ENCODE data around the gene GLYAT.

GLYAT gene, protein sequence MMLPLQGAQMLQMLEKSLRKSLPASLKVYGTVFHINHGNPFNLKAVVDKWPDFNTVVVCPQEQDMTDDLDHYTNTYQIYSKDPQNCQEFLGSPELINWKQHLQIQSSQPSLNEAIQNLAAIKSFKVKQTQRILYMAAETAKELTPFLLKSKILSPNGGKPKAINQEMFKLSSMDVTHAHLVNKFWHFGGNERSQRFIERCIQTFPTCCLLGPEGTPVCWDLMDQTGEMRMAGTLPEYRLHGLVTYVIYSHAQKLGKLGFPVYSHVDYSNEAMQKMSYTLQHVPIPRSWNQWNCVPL

GRCh38 chr11:58731819-58732218 is at the start of gene GLYAT:
GLYAT (minus strand) TSS chr11:58731943; CDS start chr11:58724496, 7,447 bp downstream.
- no peak for DNase-seq (ENCODE audit: low spot score)

GRCh38 chr11:58781345-58781744 is 49.6 kb upstream of the GLYAT start:
- DNase-seq (ENCODE audit: low spot score) = no peak

DNA sequence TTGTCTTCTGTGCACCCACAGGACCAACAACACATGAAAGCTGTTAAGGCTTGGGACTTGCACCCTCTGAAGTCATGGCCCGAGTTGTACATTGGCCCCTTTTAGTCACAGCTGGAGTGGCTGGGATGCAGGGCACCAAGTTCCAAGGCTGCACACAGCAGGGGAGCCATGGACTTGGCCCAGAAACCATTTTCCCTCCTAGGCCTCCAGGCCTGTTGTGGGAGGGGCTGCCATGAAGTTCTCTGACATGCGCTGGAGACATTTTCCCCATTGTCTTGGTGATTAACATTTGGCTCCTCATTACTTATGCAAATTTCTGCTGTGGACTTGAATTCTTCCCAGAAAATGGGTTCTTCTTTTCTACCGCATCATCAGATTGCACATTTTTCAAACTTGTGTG is 48.8 kb upstream of the GLYAT start:
- no peak for DNase-seq (ENCODE audit: low spot score)

- DNase-seq (ENCODE audit: low spot score) = peak; percentile 49
Observed at GRCh38 chr11:58776891-58777710, 45.4 kb upstream of the GLYAT start.

DNA sequence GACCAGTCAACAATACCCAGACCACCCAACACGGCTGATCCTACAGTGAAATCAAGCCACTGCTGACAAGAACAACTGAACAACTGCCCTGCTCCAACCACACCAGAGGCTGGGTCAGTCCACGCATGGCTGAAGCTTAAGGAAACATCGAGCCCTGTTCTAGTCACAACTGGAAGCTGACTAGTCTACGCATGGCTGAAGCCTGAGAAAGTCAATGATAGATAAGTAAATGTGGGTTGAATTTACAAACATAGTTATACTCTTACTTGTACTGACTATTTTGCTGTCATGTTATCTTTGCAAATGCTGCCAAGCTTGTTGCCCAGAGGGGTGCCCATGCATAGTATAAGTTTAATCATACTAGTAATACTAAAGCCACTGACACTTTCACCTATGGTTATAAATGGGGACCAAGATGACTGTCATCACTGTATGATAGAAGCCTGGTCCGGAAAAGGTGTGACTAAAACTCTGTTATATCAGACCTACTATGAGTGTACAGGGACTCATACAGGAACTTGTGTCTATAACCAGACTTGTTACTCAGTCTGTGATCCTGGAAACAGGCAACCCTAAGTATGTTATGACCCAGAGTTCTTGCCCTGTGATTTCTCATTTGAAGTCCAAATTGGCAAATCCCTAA is 43.4 kb upstream of the GLYAT start:
- no peak for DNase-seq (ENCODE audit: low spot score)

DNA sequence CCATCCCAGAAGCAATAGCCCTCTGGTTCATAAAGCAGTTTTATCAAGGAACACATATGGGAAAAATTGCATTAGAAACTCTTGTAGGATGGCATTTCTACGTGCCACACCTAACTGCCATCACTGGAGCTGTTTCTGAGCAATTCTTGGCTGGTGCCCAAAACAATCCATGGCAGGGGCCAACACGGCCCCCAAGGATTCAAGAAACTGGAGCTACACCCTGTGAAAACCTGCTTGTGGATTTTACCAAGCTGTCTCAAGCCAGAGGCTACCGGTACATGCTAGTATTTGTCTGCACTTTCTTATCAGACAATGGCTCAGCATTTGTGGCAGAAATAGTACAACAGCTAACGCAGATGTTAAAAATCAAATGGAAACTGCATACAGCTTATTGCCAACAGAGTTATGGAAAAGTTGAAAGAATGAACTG is 42.4 kb upstream of the GLYAT start:
- no peak for DNase-seq (ENCODE audit: low spot score)

DNA sequence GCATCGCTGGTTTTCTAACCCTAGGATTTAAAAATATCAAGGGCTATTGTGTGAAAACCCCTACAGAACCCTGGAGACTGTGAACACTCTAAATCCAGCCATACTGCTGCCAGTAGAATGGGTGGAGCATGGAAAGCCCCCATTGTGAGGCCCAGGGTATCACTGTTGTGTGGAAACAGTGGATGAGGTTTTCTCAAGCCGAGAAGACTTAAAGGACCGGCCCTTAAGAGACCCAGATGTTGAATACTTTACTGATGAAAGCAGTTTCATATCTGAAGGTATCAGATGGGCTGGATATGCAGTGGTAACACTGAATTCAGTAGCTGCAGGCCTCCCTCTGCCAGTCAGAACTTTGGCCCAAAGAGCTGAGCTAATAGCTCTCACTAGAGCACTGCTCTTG is 41.6 kb upstream of the GLYAT start:
- DNase-seq (ENCODE audit: low spot score) = no peak

DNA sequence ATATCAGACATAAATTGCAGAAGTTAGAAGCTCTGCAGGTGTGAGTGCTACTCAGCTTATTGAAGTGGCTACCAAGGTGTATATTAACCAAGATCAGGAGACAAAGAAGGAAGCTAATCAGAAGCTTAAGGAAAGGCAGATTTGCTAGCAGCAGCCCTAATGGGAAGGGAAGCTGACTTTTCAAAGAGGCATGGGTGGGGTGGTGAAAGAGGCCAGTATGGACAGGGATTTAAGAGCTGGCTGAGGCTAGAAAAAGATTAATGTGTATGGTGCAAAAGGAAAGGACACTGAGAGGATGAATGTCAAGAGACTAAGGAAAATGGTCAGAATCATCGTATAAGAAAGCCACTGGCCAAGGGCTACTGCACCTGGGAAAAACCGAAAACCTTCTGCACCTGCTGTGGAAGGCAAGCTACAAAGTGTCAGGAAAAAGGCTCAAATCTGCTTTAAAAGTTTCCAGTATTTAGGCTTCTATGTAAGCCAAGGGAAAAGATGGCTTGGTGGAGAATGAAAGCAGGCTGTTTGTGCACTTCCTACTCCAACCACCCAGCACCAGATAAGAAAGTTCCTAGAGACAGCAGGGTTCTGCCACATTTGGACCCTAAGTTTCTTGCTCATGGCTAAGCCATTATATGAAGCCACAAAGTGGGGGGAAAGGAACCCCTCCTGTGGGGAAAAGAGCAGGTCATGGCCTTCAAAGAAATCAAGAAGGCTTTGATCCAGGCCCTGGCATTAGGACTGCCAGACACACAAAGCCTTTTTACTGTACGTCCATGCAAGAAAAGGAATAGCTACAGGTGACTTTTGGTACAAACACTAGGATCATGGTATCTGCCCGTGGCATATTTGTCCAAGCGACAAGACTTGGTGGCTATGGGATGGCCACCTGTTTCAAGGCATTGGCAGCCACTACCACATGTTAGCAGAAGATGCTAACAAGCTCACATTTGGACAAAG is 40.9 kb upstream of the GLYAT start:
- no peak for DNase-seq (ENCODE audit: low spot score)

DNA sequence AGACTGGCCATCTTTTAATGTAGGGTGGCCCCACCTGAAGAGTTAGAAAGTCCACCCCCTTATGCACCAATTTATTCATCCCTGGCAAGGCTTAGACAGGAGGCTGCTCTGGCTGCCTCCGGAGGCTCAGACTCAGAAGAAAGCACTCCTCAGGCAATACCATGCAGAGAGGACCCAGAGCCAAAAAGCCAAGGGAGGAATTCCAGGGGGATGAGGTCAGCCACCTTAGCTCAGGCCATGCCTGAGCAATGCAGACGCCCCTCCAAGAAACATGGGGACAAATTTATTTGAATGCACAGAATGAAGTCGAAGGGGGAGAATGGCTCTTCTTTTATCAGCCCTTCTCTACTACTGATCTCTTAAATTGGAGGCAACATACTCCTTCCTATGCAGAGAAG is 39.7 kb upstream of the GLYAT start:
- DNase-seq (ENCODE audit: low spot score) = no peak

- peak; percentile 52 for DNase-seq (ENCODE audit: low spot score)
Observed at GRCh38 chr11:58770627-58771457, 39.1 kb upstream of the GLYAT start.

DNA sequence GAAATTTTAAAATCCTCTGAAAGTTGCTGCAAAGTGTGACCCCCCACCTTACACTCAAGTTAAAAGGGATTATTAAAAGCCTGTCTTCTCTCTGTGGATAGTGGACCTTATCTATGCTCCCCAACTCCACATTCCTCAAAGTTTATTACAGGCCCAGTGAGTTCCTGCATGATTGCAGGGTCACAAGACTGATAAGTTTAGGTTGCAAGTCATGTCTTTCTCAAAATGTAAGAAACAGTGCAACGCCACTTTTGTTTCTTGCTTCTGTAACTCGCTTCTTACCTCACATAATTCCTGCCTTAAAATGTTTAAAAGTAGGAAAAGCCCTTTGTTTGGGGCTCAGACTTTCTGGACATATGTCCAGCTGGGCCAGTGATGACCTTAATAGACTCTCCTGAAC is 38.4 kb upstream of the GLYAT start:
- peak; percentile 27 for DNase-seq (ENCODE audit: low spot score)

DNA sequence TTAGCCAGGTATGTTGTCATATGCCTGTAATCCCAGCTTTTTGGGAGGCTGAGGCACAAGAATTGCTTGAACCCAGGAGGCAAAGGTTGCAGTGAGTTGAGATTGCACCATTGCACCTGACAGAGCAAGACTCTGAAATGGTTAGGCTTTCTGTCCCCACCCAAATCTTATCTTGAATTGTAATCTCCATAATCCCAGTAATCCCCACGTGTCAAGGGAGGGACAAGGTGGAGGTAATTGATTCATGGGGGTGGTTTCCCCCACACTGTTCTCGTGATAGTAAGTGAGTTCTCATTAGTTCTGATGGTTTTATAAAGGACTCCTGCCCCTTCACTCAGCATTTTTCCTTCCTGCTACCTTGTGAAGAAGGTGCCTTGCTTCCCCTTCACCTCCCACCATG is 37.6 kb upstream of the GLYAT start:
- DNase-seq (ENCODE audit: low spot score) = no peak

DNA sequence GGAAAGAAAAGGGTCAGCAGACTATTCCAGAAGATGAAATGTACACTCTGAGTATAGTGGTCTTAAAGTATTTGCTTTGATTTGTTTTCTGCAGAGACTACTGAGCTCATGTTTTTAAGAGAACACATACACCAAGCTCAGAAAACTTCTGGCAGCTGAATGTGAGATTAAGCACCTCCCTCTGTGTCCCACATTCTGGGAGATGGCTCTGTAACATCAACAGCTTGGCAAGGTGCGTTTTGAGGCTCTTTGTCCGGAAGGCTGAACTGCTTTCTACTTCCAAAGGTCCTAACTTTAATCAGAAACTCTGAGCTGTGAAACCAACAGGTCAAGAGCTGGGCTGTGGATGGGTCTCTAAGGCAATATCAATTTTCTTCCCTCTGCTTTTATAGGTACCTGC is 36.4 kb upstream of the GLYAT start:
- no peak for DNase-seq (ENCODE audit: low spot score)

DNA sequence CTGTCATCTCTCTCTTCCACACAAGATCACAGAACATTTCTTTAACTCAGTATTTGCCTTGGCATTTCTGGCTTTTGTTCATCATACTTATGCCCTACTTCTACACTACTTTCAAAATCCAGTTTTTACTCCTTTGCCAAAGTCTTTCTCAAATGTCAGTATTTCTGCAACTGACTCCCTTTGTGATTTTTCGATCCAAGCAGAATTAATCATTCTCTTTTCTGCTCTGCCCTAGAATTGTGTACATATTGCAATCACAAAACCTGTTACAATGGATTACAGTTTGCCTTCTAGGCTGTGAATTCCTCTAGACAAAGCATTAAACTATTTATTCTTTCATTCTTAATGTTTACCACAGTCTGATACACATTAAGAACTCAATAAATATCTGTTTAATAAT is 33.3 kb upstream of the GLYAT start:
- no peak for DNase-seq (ENCODE audit: low spot score)

DNA sequence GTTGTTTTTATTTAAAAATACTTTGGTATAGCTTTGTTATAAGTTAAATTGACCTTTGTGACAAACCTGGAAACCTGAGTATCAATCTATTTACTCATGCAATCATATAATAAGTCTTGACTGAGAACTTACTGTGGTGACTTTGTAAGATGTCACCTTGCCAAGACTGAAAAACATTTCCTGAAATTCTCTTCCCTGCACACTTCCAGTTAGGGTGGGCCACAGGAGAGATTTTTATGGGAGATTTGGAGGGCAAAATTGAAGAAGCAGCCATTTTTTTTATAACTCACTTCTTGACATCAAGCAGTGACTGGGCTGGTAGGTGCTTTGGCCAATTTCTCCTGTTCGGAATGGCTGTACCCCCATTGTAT is 31.4 kb upstream of the GLYAT start:
- no peak for DNase-seq (ENCODE audit: low spot score)

DNA sequence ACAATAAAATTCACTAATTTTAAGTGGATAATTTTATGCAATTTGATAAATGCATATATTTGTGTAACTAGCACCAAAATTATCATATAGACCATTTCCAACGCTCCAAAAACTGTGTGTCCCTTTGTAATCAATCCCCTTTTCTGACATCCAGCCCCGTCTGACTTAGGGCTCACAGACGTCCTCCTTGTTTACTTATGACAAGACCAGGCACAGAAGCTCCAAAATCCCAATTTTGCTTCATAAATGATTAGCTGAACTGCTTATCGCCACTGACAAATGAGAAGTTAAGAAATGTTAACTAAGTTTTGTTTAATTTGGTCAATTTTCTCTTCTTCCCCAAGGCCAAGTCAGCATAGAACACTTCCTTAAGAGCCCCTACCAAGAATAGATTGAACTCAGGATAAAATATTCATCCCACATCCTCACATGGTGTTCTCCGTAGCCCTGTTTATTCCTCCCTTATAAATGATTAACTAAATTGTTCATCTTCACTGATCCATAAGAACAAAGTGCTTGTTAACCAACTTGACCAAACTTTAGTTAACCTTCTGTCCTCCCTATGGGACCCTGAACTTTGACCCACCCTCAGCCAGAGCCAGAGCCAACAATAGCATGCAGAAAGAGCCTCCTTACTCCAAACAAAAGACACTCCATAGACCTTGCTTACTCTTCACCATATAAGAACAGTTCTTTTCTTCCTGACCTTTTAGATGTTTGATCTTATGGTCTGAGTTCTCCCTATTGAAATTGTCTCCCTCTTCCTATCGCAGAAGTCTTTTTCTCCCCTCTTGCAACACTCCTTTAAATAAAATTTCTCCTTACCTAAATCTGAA is 30.8 kb upstream of the GLYAT start:
- DNase-seq (ENCODE audit: low spot score) = no peak

DNA sequence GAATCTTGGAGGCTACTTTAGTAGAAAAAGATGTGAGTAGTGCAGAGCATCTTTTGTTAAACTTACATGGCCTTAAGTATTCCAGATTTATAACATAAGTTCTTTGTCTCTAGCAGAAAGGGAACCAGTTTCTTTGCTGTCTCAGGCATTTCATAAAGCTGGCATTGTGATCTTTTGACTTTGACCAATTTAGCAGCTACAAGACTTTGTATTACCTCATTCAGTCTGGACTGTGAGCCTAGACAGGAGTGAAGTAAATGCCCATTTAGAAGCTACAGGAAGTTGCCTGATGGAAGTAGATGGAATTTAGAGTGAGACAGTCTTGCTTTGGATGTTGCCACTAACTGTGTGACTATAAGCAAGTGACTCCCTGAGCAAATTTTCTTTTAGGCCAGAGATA is 25.7 kb upstream of the GLYAT start:
- DNase-seq (ENCODE audit: low spot score) = no peak

DNA sequence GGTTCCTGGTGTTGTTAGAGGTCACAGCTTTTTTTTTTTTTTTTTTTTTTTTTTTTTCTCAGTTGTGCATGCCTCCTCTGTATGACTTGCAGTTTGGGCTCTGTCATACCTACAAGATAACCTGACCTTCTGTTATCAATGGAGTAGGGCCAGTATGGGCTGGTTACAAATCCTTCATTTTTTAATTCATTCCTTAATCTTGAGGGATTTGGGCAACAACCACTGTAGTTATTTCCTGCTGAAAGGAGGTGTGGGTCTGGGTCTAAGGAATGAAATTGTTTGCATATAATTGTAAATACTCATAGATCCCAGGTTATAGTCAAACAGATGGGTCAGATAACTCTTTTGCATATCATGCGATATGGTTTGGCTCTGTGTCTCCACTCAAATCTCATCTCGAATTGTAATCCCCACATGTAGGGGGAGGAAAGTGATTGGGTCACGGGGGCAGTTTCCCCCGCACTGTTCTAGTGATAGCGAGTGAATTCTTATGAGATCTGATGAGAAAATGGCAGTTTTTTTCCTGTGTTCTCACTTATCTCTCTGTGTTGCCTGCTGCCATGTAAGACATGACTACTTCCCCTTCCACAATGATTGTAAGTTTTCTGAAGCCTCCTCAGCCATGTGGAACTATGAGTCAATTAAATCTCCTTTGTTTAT is 14.1 kb upstream of the GLYAT start:
- no peak for DNase-seq (ENCODE audit: low spot score)

GRCh38 chr11:58744988-58745704 is 13.4 kb upstream of the GLYAT start:
- DNase-seq (ENCODE audit: low spot score) = no peak
